DOHH2 (cell line): ENCODE results near the gene CTNNA2.

Source experiments
- H3F3A ChIP-seq: fragments of 200-600 bp; sonication (generic), shearing (Covaris generic); 2 replicates; pipeline ENCODE4 v1.6.0; 2016; ENCODE audit warnings: antibody characterized with exemption, mild to moderate bottlenecking; ENCODE audit not compliant: control insufficient read depth, insufficient read depth
- H3K27ac ChIP-seq: fragments of 200-600 bp; sonication (generic); 2 replicates; pipeline ENCODE4 v1.5.1; 2014; ENCODE audit warnings: low read depth, mild to moderate bottlenecking, low read length, moderate library complexity
- H3K27me3 ChIP-seq: fragments of 200-600 bp; sonication (generic); 2 replicates; pipeline ENCODE4 v1.6.1; 2014; ENCODE audit warnings: mild to moderate bottlenecking, low read length, mixed read lengths; ENCODE audit not compliant: control insufficient read depth
- H3K36me3 ChIP-seq: fragments of 200-600 bp; sonication (generic); 2 replicates; pipeline ENCODE4 v1.6.1; 2014; ENCODE audit warnings: mild to moderate bottlenecking, low read length, moderate library complexity, mixed read lengths; ENCODE audit not compliant: control insufficient read depth
- H3K4me1 ChIP-seq: fragments of 200-600 bp; sonication (generic); 2 replicates; pipeline ENCODE4 v1.6.1; 2014; ENCODE audit warnings: mild to moderate bottlenecking, low read length, mixed read lengths; ENCODE audit not compliant: control insufficient read depth
- H3K4me2 ChIP-seq: fragments of 200-600 bp; sonication (generic); 2 replicates; pipeline ENCODE4 v1.6.0; 2014; ENCODE audit warnings: mild to moderate bottlenecking, low read length, moderate library complexity
- H3K4me3 ChIP-seq: fragments of 200-600 bp; sonication (generic); 2 replicates; pipeline ENCODE4 v1.5.1; 2014; ENCODE audit warnings: mild to moderate bottlenecking, low read length, mixed read lengths
- H3K79me2 ChIP-seq: fragments of 200-600 bp; sonication (generic); 2 replicates; pipeline ENCODE4 v1.6.1; 2014; ENCODE audit warnings: mild to moderate bottlenecking, low read length, mixed read lengths; ENCODE audit not compliant: control insufficient read depth
- H3K9me2 ChIP-seq: fragments of 200-600 bp; sonication (generic); replicated peaks from 2 replicates; pipeline ENCODE4 v1.6.1; 2014; ENCODE audit warnings: mild to moderate bottlenecking, low read length, mixed read lengths; ENCODE audit not compliant: control insufficient read depth
- H3K9me3 ChIP-seq: fragments of 200-600 bp; sonication (generic); 2 replicates; pipeline ENCODE4 v1.6.1; 2014; ENCODE audit warnings: antibody characterized with exemption, low read length, mixed read lengths; ENCODE audit not compliant: control insufficient read depth, insufficient read depth
- H4K20me1 ChIP-seq: fragments of 200-600 bp; sonication (generic); 2 replicates; pipeline ENCODE4 v1.6.0; 2014; ENCODE audit warnings: low read depth, mild to moderate bottlenecking, antibody characterized with exemption, low read length, moderate library complexity; ENCODE audit not compliant: control insufficient read depth, insufficient read depth
- EZH2phosphoT487 ChIP-seq: fragments of 200-600 bp; sonication (generic); IDR thresholded peaks from 2 replicates; pipeline ENCODE4 v1.6.1; 2017; ENCODE audit warnings: borderline replicate concordance, mild to moderate bottlenecking, antibody characterized with exemption, low read length, moderate library complexity, mixed read lengths
- TF ChIP-seq, protein P1 (sequence below): fragments of 200-600 bp; sonication (generic); IDR thresholded peaks from one replicate; pipeline ENCODE4 v1.5.1; 2014; ENCODE audit warnings: antibody characterized with exemption, mild to moderate bottlenecking, low read depth, low read length; ENCODE audit not compliant: poor library complexity, severe bottlenecking

The CTNNA2 gene

DNA sequence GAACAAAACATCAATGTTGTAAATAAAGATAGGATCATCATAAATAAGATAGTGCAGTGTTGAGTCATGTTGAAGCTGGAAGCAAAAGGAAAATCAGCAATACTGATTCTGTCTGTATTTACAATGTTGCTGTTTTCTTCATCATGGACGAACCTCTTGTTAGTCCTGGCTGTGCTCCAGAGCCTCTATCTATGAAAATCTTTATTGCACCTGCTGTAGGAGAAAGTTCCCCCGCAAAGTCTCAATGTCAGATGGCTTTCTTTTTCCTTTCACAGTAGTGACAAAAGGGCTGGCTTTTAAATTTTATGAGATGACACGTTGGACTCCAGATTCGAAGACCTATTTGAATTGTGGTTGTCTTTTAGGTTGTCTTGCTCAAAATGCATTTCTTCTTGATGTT lies 890.2 kb downstream of the CTNNA2 start:
- Histone ChIP-seq H3K79me2 (no peaks in the 10 kb centered on the region), H3K4me1 (no peaks in the 10 kb centered on the region), H3F3A (no peaks in the 10 kb centered on the region), H4K20me1 (no peaks in the 10 kb centered on the region), H3K4me3 (no peak overlapping the region), H3K27me3 (no peaks in the 10 kb centered on the region), H3K4me2 (no peak overlapping the region), H3K36me3 (no peaks in the 10 kb centered on the region), H3K9me2 (no peaks in the 10 kb centered on the region), H3K9me3 (no peaks in the 10 kb centered on the region; the same call in 1 of the 2 replicates), H3K27ac (no peak overlapping the region)
- TF ChIP-seq, protein P1, sequence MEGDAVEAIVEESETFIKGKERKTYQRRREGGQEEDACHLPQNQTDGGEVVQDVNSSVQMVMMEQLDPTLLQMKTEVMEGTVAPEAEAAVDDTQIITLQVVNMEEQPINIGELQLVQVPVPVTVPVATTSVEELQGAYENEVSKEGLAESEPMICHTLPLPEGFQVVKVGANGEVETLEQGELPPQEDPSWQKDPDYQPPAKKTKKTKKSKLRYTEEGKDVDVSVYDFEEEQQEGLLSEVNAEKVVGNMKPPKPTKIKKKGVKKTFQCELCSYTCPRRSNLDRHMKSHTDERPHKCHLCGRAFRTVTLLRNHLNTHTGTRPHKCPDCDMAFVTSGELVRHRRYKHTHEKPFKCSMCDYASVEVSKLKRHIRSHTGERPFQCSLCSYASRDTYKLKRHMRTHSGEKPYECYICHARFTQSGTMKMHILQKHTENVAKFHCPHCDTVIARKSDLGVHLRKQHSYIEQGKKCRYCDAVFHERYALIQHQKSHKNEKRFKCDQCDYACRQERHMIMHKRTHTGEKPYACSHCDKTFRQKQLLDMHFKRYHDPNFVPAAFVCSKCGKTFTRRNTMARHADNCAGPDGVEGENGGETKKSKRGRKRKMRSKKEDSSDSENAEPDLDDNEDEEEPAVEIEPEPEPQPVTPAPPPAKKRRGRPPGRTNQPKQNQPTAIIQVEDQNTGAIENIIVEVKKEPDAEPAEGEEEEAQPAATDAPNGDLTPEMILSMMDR, result no peak
- no peak for TF ChIP-seq EZH2phosphoT487

DNA sequence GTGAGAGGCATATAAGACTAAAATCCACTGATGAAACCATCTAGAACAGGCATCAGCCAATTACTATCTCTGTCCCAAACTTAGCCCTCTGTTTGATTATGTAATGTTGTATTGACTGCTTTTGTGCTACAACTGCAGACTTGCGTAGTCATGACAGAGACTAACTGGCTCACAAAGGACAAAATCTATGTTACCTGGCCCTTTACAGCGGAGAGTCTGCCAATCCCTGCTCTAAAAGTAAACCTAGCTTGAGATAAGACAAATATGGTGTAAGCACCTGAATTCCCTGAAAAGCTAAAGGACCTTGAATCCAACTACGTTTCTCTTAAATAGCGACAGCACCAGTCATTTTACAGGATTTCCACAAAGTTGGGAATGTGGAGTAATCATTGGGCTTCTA lies 894.5 kb downstream of the CTNNA2 start:
- H3K9me3 ChIP-seq, result no peaks in the 10 kb centered on the region; the same call in 1 of the 2 replicates
- H4K20me1 ChIP-seq, result no peaks in the 10 kb centered on the region
- no peaks in the 10 kb centered on the region for H3K36me3 ChIP-seq
- H3K4me1 ChIP-seq, result no peaks in the 10 kb centered on the region
- no peak overlapping the region for H3K4me2 ChIP-seq
- H3K79me2 ChIP-seq, result no peaks in the 10 kb centered on the region
- H3F3A ChIP-seq, result no peaks in the 10 kb centered on the region
- no peaks in the 10 kb centered on the region for H3K27me3 ChIP-seq
- no peaks in the 10 kb centered on the region for H3K9me2 ChIP-seq
- no peak overlapping the region for H3K4me3 ChIP-seq
- H3K27ac ChIP-seq, result no peak overlapping the region
- TF ChIP-seq, protein P1, result no peak
- TF ChIP-seq EZH2phosphoT487, result no peak

DNA sequence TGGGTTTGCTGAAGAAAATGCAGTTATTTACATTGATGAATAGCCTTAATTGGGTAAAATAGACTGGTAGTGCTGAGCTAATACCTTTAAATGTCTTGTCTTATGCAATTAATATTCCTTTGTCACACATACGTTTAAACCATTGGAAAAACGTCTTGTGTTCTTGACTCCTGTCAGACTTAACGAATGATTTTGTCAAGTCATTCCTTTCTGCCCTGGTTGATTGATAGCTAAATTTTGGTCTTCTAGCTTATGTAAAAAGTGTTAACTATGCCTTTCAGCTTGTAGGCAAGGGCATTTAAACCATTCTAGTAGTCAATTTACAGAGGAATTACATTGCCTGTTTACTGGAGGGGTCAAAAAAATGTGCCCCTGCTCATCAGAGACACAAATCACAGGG lies 897.5 kb downstream of the CTNNA2 start:
- H3F3A ChIP-seq, result no peaks in the 10 kb centered on the region
- no peaks in the 10 kb centered on the region for H3K27me3 ChIP-seq
- no peak overlapping the region for H3K4me3 ChIP-seq
- H3K79me2 ChIP-seq, result no peaks in the 10 kb centered on the region
- no peaks in the 10 kb centered on the region for H3K36me3 ChIP-seq
- TF ChIP-seq, protein P1, result no peak
- no peak for TF ChIP-seq EZH2phosphoT487
- H3K4me1 ChIP-seq, result no peaks in the 10 kb centered on the region
- H4K20me1 ChIP-seq, result no peaks in the 10 kb centered on the region
- H3K9me2 ChIP-seq, result no peaks in the 10 kb centered on the region
- H3K9me3 ChIP-seq, result no peaks in the 10 kb centered on the region; the same call in 1 of the 2 replicates
- H3K4me2 ChIP-seq, result no peak overlapping the region
- H3K27ac ChIP-seq, result no peak overlapping the region
